ENCODE measurements around the gene WWOX.

WWOX gene

DNA sequence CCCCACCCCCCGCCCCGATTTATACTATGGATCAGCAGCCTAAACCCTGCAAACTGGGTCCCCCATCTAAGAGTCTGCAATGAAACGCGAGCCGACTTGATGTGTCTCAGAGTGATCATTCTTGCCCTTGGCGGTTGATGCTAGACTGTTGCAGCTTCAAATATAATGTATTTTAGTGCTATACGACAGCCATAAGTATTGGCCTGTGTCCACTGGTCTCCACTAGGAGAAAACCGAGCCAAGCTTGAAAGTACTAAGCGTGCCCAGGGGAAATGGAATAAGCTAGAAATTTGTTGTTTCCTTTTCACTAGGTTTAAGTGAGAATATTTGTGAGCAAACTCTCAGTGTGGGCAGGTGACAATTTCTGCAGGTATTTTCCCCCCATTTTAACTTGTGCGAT lies 789.9 kb downstream of the WWOX start:
- ATAC-seq = no peak

- ATAC-seq = no peak
These were observed 791.0 kb downstream of the WWOX start for GRCh38 chr16:78890373-78890895.

GRCh38 chr16:78892951-78893733 lies 793.7 kb downstream of the WWOX start:
- peak; percentile 25 to 26 for ATAC-seq

GRCh38 chr16:78894886-78895285 lies 795.4 kb downstream of the WWOX start:
- ATAC-seq = peak; percentile 7 to 28

DNA sequence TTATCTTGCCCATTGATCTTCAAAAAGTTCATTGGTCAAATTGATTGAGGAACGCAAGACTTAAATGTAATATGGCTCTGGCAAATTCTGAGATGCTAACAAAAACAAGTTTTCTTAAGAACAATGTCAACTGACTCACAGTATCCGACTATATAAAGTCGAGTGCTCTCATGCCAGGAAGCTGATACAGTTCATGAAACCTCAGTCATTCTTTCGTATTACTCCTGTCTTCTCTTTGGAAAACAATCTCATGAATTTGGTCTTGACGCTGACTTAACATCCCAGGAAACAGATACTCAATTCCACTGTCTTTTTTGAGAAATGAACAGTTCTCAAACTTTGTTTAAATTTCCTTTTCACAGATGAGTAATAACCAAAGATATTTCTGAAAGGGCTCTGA lies 796.2 kb downstream of the WWOX start:
- peak in 1 of 2 donors; percentile 19 for ATAC-seq

GRCh38 chr16:78896280-78896679 lies 796.8 kb downstream of the WWOX start:
- peak; percentile 12 to 16 for ATAC-seq

GRCh38 chr16:78897299-78897698 lies 797.8 kb downstream of the WWOX start:
- ATAC-seq = peak; percentile 32 to 55

DNA sequence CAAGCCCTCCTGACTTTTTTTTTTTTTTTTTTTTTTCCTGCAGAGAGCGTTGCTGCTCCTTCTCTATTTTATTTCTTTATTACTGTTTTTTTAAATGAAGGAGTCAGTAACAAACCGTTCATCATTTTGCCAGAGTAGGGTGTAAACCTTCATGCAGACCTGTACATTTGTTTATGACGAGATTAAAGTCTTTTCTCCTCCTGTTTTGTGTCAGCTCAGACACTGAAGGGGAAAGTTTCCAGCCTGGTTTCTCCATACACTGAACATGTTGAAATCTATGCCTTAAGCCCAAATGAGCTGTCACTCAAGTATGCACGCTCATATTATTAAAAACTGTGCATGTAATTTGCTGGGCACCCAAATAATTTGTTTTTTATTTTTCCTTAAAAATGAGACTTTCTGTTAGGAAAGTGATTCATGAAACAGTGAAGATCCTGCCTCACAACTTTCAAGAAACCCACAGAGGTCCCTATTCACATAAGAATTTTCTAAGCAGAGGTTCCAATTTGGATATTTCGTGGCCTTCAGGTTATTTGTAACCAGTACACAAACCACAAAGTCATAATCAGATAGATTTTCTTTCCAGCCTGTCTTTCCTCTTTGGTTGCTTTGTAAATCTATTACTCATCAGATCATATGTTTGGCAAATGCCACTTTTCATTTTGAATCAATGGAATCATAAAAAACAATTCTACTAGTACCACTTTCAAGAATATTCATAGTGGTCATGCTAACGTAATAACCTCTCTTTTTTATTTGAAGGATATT lies 800.8 kb downstream of the WWOX start:
- ATAC-seq = peak in 1 of 2 donors; percentile 21

GRCh38 chr16:78900966-78901365 lies 801.5 kb downstream of the WWOX start:
- ATAC-seq = no peak

GRCh38 chr16:78902321-78902720 lies 802.9 kb downstream of the WWOX start:
- no peak for ATAC-seq

DNA sequence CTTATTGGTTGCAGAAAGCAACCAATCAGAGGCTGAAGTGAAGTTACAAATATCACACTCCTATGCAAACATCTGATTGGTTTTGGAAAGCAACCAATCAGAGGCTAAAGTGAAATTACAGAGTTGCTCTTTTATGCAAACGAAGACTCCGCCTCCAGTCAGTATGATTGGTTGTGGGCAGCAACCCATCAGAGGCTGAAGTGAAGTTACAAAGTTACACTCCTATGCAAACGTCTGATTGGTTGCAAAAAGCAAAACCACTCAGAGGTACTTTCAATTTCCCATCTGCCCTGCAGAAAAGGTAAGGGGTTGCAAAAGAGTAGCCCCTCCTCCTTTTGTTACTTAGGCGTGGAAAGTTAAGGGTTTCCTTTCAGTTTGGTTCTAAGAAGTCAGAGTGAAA lies 803.8 kb downstream of the WWOX start:
- ATAC-seq = no peak

- no peak for ATAC-seq
These were observed 804.4 kb downstream of the WWOX start for GRCh38 chr16:78903843-78904242.

GRCh38 chr16:78906135-78906534 lies 806.7 kb downstream of the WWOX start:
- ATAC-seq = no peak

GRCh38 chr16:78909226-78909625 lies 809.8 kb downstream of the WWOX start:
- no peak for ATAC-seq

GRCh38 chr16:78915811-78916345 lies 816.4 kb downstream of the WWOX start:
- ATAC-seq = no peak

DNA sequence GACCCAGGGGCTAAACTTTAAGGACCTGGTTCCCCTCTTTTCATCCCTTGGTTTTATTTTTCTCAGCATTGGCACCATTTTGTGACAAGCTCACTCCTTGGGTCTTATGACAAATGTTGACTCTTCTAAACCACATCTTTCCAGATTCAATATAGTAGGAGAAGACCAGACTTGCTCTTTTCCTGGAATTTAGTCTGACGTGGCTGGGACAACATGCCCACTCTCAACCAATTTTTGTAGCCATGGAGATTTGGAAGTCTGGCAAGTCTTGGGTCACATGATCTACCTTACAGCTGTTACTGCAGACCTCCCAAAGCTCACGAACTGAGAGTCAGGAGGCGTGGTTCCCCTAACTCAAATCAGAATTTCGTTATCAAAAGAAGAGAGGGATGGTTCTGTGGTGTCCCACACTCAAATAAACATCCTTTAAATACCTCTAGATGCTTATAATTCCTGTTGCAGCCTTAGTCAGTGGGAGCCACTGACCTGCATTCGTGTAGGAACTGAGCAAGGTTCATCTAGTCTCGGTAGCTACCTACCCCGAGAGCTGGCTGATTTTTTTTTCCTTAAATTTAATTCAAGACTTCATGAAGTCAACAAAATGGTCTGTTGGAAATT lies 817.6 kb downstream of the WWOX start:
- ATAC-seq = peak in 1 of 2 donors; percentile 20

- ATAC-seq = no peak
These were observed 819.4 kb downstream of the WWOX start for GRCh38 chr16:78918805-78919305.

DNA sequence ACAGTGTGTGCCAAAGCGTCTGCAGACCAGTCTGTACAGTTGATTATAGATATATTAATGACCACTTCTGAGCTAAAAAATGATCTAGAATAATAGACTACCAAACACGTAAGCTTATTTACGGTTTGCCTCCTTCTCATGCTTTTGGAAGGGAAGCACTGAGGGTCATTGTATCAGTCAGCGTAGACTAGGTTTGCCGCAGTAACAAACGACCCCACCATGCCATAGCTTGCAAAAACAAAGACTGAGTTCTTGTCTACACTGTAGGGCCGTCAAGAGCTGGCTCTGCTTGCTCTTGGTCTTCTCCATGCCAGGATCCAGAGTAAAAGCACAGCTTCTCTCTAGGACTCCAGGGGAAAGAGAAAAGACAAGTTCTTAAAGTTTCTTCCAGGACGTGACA lies 820.4 kb downstream of the WWOX start:
- ATAC-seq = no peak

DNA sequence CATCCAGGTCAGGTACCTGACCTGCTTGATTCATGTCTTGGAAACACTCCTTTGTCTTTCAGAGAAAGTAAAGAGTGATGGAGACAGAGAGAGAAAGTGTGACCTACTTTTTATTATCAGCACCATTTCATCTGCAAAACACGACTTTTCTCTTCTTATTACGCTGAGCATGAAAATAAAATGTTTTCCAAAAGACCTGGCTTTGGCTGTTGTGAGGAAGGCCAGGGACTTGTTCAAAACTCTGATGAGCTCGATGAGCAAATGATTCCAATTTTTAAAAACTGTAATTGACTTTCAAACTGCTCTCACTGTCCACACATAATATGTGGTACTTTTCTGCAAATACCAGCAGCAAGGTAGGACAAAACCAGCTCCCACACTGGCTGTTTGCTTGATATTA lies 821.2 kb downstream of the WWOX start:
- no peak for ATAC-seq

GRCh38 chr16:78925083-78925767 lies 825.8 kb downstream of the WWOX start:
- peak; percentile 35 to 41 for ATAC-seq

- no peak for ATAC-seq
These were observed 827.3 kb downstream of the WWOX start for GRCh38 chr16:78926723-78927210.

- no peak for ATAC-seq
These were observed 828.3 kb downstream of the WWOX start for GRCh38 chr16:78927766-78928165.
